GM19099 (cell line): ENCODE measurements around the gene LSS.

Experiments
- POLR2A ChIP-seq: IDR thresholded peaks from 3 replicates; pipeline ENCODE4 v1.6.1; 2011; ENCODE audit warnings: low read depth; ENCODE audit not compliant: insufficient read length; ENCODE audit errors: extremely low read depth

LSS gene

DNA sequence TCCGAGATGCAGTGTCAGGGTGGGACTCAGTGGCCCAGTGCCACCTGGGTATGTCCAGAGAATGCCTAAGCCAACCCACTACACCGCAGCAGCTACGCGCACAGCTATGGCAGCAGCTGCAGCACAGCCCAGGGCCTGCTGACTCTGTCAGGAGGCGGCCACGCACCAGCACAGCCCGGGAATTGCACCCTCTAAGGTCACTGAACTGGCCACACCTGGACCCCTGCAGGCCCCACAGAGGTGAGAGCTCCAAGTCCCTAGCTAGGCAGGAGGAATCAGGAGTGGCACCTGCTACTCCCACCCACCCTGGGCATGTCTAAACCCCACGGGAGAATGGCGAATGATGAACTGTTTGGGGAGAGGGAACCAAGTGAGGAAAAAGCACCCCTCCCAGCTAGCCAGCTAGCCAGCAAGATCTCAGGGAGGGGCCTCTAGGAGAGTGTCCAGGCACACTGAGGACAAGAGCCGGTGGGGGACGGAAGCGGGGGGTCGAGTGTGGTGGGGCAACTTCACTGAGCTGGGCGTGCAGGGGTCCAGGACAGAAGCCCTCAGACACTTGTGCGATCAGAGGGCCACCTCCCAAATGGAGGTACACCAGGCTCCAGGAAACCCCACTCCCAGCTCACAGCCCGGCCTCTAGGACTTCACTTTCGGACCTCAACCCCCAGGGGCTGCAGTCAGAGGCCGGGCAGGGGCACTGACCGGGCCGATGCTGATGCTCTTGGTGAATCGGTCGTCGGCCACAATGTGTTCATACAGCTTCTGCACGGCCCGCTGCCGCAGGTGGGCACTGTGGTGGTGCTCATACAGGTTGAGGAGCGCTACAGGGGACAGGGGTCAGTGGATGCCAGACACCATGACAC lies 13.9 kb downstream of the LSS start:
- no peak for TF ChIP-seq POLR2A

DNA sequence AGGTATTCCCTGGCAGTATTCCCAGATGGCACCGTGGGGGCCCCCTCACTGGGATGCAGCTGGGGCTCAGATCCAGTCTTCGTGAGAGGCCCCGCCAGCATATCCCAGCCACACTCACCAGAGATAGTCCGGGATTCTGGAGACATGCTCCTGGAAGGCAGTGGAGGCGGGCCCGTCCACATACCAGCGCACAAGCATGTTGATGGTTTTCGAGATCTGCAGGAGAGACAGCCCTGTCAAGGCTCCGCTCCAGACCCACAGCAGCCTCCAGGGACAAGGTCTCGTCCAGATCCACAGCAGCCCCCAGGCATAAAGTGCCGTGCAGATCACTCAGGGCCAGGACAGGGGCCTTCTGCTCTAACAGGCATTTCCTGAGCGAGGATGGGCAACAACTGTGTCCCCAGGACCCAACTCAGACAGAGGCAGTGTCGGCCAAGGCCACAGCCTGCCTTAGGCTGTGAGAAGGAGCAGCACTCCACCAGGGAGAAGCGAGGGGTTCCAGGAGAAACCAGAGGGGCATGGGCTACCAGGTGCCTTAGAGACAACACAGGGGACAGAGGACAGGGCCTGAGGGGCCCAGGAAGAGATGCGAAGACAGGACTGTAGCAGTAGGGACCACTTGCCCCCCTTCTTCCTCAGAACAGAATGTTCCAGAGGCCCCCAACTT lies 14.8 kb downstream of the LSS start:
- no peak for TF ChIP-seq POLR2A

DNA sequence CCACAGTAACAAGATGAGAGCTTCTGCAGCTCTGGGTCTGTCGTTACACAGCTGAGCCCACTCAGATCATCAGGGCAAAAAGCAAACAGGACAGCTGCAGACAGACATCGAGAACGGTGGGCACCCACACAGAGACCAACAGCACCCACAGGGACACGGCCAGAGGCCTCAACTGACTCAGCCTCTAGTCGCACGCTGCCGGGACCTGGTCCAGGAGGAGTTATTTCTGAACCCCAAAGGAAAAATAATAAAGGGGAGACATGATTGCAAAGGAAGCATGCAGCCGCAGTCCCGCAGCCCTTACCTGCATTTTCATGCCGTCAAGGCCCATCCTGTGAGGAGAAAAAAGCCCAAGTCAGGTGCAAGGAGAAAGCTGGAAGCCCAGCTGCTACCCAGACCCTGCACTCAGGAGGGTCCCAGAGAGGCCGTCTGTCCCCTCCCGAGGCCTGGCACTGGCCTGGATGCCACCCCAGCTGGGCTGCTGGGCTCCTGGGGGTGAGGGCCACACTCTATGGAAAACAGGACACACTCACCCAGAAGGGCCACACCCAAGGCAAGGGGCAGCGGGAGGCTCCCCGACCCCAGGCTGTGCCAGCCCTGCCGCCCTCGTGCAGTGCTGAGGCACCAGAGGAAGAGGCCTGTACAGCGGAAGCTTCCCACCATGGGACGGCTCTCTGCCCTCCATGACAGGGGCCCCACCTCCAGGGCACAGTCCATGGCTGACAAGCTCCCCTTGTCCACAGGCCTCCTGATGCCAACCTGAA lies 15.7 kb downstream of the LSS start:
- no peak for TF ChIP-seq POLR2A

DNA sequence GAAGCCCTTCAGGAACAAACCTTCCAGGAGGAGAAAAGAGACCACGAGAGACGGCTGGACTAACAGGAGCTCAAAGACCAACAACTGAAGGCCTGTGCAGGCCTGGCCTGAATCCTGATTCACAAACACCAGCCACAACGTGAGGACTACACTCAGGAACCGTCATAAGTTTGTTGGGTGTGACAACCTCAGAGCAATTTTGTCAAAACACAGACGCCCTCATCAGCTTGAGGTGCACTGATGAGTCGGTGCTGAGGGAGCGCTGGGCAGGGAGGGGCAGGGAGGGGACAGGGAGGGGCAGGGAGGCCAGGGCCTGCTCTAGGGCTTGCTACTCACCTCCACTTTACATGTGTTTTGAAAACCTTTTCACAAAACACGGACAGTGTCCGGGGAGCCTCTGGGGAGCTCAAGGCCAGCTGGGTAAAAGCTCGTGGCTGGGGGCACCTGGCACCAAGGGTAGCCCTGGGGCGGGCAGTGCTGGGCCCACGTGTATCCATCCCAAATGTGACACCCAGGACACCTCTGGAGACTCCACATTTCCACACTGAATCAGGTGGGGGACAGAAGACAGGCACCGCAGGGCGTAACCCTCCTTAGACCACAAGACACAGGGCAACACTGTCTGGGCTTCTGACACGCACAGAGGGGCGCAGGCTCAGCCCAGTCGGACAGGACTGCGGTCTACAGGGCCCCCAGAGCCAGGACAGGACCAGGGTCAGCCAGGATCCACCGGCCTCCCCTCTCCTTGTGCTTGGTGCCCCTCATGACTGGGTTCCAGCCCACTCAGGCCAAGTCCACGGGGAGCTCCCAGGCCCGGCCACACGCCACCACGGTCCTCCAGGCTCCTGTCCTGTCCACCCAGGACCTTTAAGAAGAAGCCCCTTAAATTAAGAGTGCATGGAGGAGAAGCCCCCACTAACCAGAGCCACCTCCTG lies 16.5 kb downstream of the LSS start:
- TF ChIP-seq POLR2A = no peak

DNA sequence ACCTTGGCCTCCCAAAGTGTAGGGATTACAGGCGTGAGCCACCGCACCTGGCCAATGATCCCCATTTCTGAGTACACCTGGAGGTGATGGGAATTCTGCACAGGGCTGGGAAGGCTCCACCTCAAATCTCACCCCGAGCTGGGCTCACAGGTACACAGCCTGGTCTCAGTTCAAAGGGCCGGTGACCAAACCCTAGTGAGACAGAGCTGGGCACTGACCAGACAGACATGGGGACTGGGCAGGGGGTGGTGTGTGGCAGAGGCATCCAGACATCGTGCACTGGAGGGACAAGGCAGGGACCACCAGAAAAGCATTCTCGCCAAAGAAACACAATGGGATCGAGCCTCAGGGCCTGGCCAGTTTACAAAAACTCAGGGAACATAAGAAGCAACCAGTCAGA lies 17.2 kb downstream of the LSS start:
- no peak for TF ChIP-seq POLR2A

DNA sequence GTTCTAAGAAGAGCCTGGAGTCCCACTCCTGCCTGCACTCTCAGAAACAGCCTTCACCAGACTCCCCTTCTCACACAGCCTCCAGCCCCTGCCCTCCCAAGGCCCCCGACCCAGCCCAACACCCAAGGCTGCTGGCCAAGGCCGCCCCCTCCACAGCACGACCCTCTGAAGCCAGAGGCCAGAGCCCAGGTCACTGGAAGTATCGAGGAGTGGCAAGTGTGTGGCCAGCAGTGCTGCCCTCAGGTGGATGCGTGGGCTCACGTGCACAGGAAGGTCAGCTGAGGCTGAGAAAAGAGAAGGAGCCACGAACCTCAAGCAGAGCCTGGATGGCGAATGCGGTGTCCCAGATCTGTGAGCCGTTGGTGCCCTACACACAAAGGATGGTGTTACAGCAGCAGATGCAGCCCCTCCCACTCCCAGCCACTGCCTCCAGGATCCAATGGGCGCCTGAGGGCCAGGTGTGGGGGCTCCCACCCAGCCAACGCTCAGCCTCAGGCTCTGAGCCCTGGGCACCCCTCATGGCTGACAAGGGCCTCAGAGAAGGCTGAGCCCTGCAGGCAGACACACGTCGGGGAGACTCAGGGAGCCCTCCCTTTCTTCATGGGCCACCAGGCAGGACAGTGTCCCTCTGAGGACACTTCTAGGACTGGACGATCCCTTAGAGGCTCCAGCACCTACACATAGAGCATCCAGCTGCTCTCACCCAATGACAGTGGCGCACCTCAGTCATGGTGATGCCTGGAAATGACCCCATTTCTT lies 18.0 kb downstream of the LSS start:
- no peak for TF ChIP-seq POLR2A

DNA sequence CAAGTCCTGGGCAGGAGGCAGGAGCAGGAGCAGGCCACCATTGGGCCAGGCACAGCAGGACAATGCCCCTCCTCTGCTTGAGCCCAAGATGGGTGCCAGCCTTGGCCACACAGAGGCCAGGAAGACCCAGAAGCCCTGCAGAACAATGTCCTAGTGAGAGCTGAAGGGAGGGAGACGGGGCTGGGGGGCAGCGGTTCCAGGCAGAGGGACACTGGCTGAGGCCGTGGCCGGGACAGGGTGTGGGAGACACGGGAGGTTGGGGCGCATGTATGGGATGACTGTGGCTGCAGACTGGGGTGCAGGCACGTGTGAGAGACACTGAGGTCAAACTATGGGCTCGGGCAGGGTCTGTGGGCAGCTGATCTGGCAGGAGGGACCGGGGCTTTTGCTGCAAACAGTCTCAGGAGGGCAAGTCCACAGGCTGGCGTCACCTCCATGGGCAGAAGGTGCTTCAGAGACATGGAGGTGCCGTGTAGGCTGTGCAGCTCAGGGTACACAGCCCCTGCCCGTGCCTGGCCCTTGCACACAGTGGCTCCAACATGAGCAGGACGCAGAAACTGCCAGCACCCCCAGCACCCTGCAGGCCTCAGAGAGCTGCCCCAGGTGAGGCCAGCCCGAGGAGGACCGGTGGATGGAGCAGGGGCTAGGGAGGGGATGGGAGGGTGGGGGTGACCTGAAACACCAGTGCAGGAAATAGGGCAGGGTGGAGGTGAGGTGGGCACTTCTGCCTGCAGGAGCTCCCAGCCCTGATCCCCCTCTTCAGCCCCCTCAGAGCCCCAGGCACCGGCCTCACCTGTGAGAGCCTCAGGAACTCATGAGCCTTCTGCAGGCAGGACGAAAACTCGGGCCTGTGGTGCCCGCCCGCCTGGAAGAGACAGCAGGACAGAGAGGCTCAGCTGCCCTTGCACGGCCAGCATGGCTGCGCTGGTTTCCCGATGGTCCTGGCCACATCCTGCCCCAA lies 19.5 kb downstream of the LSS start:
- no peak for TF ChIP-seq POLR2A

DNA sequence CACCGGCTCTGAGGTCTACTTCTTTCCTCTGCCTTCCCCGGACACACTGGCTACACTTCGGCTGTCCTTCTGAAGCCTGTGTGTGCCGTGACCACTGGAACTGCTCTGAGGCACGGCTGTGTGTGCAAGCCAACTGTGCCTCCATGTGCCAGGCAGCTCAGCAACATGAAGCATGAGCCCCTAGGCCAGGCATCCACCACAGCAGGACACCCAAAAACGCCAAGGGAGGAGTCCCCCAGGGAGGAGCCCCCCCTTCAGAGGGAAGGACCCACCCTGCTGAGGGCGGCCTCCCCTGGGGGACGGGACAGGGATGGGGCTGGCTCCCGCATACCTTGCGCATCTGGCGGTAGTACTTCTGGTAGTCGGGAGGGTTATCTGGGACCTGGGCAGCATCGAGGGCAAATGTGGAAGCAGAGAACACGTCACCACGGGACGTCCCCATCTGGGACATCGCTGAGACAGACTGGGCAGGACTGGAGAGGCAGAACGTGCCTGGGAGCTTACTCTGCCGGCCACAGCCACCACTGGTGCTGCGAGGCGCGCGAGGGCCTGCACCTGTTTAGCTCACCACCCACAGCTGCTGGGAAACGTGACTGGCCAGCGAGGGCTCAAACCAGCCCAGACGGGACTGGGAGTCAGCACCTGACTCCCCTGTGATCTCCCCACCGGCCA lies 20.5 kb downstream of the LSS start:
- no peak for TF ChIP-seq POLR2A

DNA sequence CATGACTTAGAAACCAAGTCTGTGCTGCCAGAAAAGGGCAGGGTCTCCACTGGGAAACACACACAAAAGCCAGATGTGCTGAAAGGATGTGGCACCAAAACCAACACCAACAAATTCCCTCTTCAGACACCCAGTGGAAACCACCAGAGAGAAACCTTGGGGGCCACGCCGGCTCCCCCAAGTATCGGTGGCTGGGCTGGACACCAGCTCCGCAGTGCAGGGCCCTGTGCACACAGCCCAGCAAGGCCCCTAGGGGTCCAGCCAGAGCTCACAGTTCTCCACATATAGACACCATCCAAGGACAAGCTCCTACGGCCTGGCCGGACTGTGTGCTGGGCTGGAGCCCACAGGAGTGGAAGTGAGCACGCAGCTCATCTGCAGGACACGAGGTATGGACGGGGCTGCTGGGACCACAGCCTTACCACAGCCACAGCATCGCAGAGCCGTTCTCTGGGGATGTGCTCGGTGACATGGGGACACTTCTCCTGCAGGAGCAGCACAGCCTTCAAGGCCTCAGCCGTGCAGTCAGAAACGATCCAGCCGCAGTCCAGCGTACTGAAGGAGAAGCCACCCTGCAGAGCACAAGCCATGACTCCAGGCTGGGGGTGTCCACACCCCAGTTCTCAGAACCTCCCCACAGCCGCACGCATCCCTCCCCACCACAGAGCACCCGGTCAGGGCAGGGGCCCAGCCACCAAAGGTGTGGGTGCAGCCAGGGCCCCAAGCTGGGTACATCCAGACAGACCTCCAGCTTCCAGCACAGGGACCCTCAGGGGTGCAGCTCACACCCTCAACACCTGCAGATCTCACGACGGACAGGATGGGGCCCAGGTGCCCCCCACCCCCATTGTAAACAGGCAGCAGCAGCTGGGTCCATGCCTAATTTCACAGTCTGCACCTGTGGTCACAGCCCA lies 21.3 kb downstream of the LSS start:
- no peak for TF ChIP-seq POLR2A

DNA sequence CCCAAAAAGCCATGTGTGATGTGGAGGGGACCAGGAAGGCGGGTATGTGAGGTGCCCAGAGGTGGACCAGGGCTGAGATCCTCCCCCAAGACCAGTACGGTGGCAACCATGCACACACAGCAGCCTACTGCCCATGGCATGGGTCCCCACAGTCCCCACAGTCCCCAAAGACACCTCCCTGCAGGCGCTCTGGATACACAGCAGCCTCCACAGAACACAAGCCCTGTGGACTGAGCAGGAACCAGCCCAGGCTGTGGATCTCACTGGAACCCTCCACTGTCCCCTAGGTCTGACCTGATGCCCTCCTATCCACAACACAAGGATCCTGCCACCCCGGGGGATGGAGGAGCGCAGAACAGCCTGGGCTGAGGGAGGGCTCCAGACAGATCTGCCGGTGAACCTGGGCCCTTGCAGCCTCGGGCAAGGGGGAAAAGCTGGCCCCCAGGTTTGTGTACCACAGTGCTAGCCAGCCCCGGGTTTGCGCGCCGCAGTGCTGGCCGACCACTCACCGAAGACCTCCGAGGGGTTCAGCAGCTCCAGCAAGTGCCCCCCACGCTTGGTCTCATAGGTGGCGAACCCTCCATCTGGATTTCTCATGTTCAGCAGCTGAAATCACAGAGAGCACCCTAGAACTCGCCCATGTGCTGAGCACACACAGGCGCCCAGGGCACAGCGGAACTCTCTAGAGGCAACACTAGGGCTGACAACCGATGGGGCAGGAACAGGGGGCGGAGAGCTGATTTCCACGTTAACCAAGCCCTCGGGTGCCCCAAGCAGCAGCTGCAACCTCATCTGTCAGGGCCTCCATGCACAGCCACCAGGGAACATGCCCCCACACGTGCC lies 22.2 kb downstream of the LSS start:
- TF ChIP-seq POLR2A = no peak
